IMR-90 (cell line): ENCODE results near the gene B3GALT6. TPM values are rescaled to one million over a fixed set of nuclear protein-coding genes. Genes with fewer than 3 reads are reported as not detected.
A peak's percentile ranks its signal among the peaks of the same experiment; 100 is the strongest.

Experiments used
- ATAC-seq: fragments of 200-7000 bp; cut with Tn5 transposase; 2 replicates; pipeline ENCODE4 v1.9.1; 2020; ENCODE audit warnings: low read depth, mild to moderate bottlenecking, moderate library complexity
- BruUV-seq: library from RNA; stranded (reverse); fragments of 400-500 nt; replicated peaks from 2 replicates; lab custom pipeline; 2021; lab: Mats Ljungman, UMichigan
- CTCF ChIA-PET: fragments of 300-600 bp; formaldehyde crosslinking; extraction: SDS; loops from one replicate; lab custom pipeline; 2021; ENCODE audit warnings: antibody characterized with exemption; lab: Yijun Ruan, JAX
- POLR2A ChIA-PET: fragments of 300-600 bp; sonication (Branson Sonifier 250); formaldehyde crosslinking; loops from one replicate; lab custom pipeline; 2022; ENCODE audit warnings: antibody characterized with exemption; ENCODE audit not compliant: unreplicated experiment; lab: Charles Lee
- DNase-seq: peaks from one replicate; pipeline ENCODE4 v3.0.0; 2013
- H2AFZ ChIP-seq: replicated peaks from 2 replicates; pipeline ENCODE3; 2013; ENCODE audit warnings: low read length, mild to moderate bottlenecking; ENCODE audit not compliant: poor library complexity
- H2AK5ac ChIP-seq: 2 replicates; pipeline ENCODE4 v1.6.1; 2013; ENCODE audit warnings: low read depth, low read length, inconsistent platforms
- H2AK9ac ChIP-seq: replicated peaks from 2 replicates; pipeline ENCODE3; 2013; ENCODE audit warnings: mild to moderate bottlenecking, low read depth, low read length, moderate library complexity; ENCODE audit not compliant: poor library complexity
- H2BK120ac ChIP-seq: 2 replicates; pipeline ENCODE4 v1.6.1; 2013; ENCODE audit warnings: low read depth, low read length, inconsistent platforms
- H2BK15ac ChIP-seq: 3 replicates; pipeline ENCODE4 v1.6.1; 2013; ENCODE audit warnings: low read depth, low read length, inconsistent platforms
- H2BK20ac ChIP-seq: 2 replicates; pipeline ENCODE4 v1.6.1; 2013; ENCODE audit warnings: low read depth, mild to moderate bottlenecking, inconsistent platforms, low read length, moderate library complexity
- H2BK5ac ChIP-seq: 2 replicates; pipeline ENCODE4 v1.6.1; 2013; ENCODE audit warnings: mild to moderate bottlenecking, low read depth, low read length, inconsistent platforms; ENCODE audit not compliant: poor library complexity, severe bottlenecking
- H3K14ac ChIP-seq: replicated peaks from 2 replicates; pipeline ENCODE4 v1.6.1; 2013; ENCODE audit warnings: low read depth, low read length, inconsistent platforms
- H3K18ac ChIP-seq: 2 replicates; pipeline ENCODE4 v1.6.1; 2013; ENCODE audit warnings: low read depth, low read length, control low read depth
- H3K23ac ChIP-seq: 2 replicates; pipeline ENCODE4 v1.6.1; 2013; ENCODE audit warnings: low read depth, low read length, inconsistent platforms
- H3K27ac ChIP-seq: 2 replicates; pipeline ENCODE4 v1.5.1; 2013; ENCODE audit warnings: mild to moderate bottlenecking, control low read depth, low read length; ENCODE audit not compliant: insufficient read depth
- H3K27me3 ChIP-seq: 2 replicates; pipeline ENCODE4 v1.6.1; 2013; ENCODE audit warnings: low read length; ENCODE audit not compliant: control insufficient read depth, insufficient read depth
- H3K36me3 ChIP-seq: 2 replicates; pipeline ENCODE4 v1.6.1; 2013; ENCODE audit warnings: low read length, mixed read lengths; ENCODE audit not compliant: control insufficient read depth, insufficient read depth
- H3K4ac ChIP-seq: 2 replicates; pipeline ENCODE4 v1.6.1; 2013; ENCODE audit warnings: low read depth, low read length, inconsistent platforms
- H3K4me1 ChIP-seq: 2 replicates; pipeline ENCODE4 v1.6.1; 2013; ENCODE audit warnings: low read length, mixed read lengths; ENCODE audit not compliant: control insufficient read depth, insufficient read depth
- H3K4me2 ChIP-seq: 2 replicates; pipeline ENCODE4 v1.6.1; 2013; ENCODE audit warnings: low read depth, mild to moderate bottlenecking, control low read depth, low read length, moderate library complexity
- H3K4me3 ChIP-seq: 2 replicates; pipeline ENCODE4 v1.5.1; 2013; ENCODE audit warnings: low read depth, mild to moderate bottlenecking, control low read depth, low read length, moderate library complexity; ENCODE audit not compliant: insufficient read depth
- H3K56ac ChIP-seq: 2 replicates; pipeline ENCODE4 v1.6.1; 2013; ENCODE audit warnings: low read length, inconsistent platforms; ENCODE audit not compliant: insufficient read depth; ENCODE audit errors: extremely low read depth
- H3K79me1 ChIP-seq, 2 experiments: 2 replicates each; pipeline ENCODE4 v1.6.1; 2013; ENCODE audit warnings: low read length in 2 of 2, inconsistent platforms in 1 of 2, low read depth in 1 of 2
- H3K9ac ChIP-seq: 2 replicates; pipeline ENCODE4 v1.6.1; 2013; ENCODE audit warnings: low read depth, low read length, control low read depth
- H3K9me1 ChIP-seq: 2 replicates; pipeline ENCODE4 v1.6.1; 2013; ENCODE audit warnings: low read length, inconsistent platforms; ENCODE audit not compliant: insufficient read depth
- H3K9me3 ChIP-seq: 2 replicates; pipeline ENCODE4 v1.6.1; 2013; ENCODE audit warnings: low read length; ENCODE audit not compliant: control insufficient read depth, insufficient read depth
- H4K20me1 ChIP-seq: 2 replicates; pipeline ENCODE4 v1.6.1; 2013; ENCODE audit warnings: low read length, inconsistent platforms; ENCODE audit not compliant: insufficient read depth
- H4K5ac ChIP-seq: 2 replicates; pipeline ENCODE4 v1.6.1; 2013; ENCODE audit warnings: mild to moderate bottlenecking, low read depth, low read length, control low read depth
- H4K8ac ChIP-seq, 2 experiments: 2 replicates each; pipeline ENCODE4 v1.6.1; 2013; ENCODE audit warnings: low read depth in 2 of 2, low read length in 2 of 2, control low read depth in 1 of 2, inconsistent platforms in 1 of 2
- H4K91ac ChIP-seq: 2 replicates; pipeline ENCODE4 v1.6.1; 2013; ENCODE audit warnings: low read depth, low read length, inconsistent platforms; ENCODE audit not compliant: insufficient read depth
- CEBPB ChIP-seq: IDR thresholded peaks from 2 replicates; pipeline ENCODE4 v1.6.1; 2012; ENCODE audit warnings: low read depth, low read length, improper control_type of control experiment
- CHD1 ChIP-seq: IDR thresholded peaks from 2 replicates; pipeline ENCODE4 v1.6.1; 2012; ENCODE audit warnings: low read depth, low read length, improper control_type of control experiment
- MAFK ChIP-seq: IDR thresholded peaks from 2 replicates; pipeline ENCODE4 v1.6.1; 2012; ENCODE audit warnings: low read depth, low read length, improper control_type of control experiment
- MAZ ChIP-seq: IDR thresholded peaks from 2 replicates; pipeline ENCODE4 v1.6.1; 2012; ENCODE audit warnings: low read depth, mild to moderate bottlenecking, low read length, improper control_type of control experiment, moderate library complexity, borderline replicate concordance
- RFX5 ChIP-seq: IDR thresholded peaks from 2 replicates; pipeline ENCODE4 v1.8.0; 2012; ENCODE audit warnings: low read depth, mild to moderate bottlenecking, low read length, moderate library complexity
- SMC3 ChIP-seq: fragments of 150-350 bp; IDR thresholded peaks from 2 replicates; pipeline ENCODE4 v1.6.1; 2016; ENCODE audit warnings: low read depth, mild to moderate bottlenecking, antibody characterized with exemption, low read length, moderate library complexity
- WGBS, 2 experiments: methylation state at CpG; one replicate each; pipeline versions ENCODE4 v1.1.5 to v1.1.7; 2013; ENCODE audit warnings: missing lambda C conversion rate in 2 of 2; ENCODE audit not compliant: insufficient read length in 1 of 2; ENCODE audit errors: extremely low coverage in 2 of 2; 5-methylcytosine and 5-hydroxymethylcytosine counted together
- dilution Hi-C: fragments of 300-500 bp; cut with HindIII; formaldehyde crosslinking; loops from one replicate; pipeline ENCODE4 v1.14.3; 2018; ENCODE audit warnings: low sequenced_read_pairs; ENCODE audit not compliant: unreplicated experiment
- in situ Hi-C: fragments of 300-500 bp; cut with MboI; formaldehyde crosslinking; loops from 3 replicates; pipeline ENCODE4 v1.14.3; 2019; ENCODE audit warnings: low sequenced_read_pairs, inconsistent platforms, mixed read lengths
- intact Hi-C: fragments of 100-400 bp; cut with micrococcal nuclease; formaldehyde crosslinking; loops from 2 replicates; pipeline ENCODE4 v1.10.0; 2022
- polyA plus RNA-seq, 3 experiments: library from polyadenylated mRNA; depleted of rRNA; stranded (reverse); fragments of >200 nt; gene quantifications; 2 replicates each; pipeline ENCODE4 v1.2.3, GENCODE V29; 2012; ENCODE audit warnings: low replicate concordance in 1 of 3
- total RNA-seq: library from RNA; depleted of rRNA; stranded (reverse); fragments of >200 nt; gene quantifications from 2 replicates; pipeline ENCODE4 v1.2.3, GENCODE V29; 2012

B3GALT6 gene
- total and polyA plus RNA-seq, 2 of the 4 experiments (the other 2 are of a cell fraction), result 12.2 to 23.0 TPM

- Histone ChIP-seq H2BK5ac (no peak overlapping the region), H4K8ac (no peak overlapping the region), H3K18ac (no peak overlapping the region), H3K79me1 (no peaks in the 10 kb centered on the region), H3K4me1 (peaks cover 12% of the 10 kb centered on the region), H3K9ac (no peak overlapping the region), H3K36me3 (peaks cover 4% of the 10 kb centered on the region; the same call in 1 of the 2 replicates), H2AK9ac (no peak overlapping the region), H3K4me3 (no peak overlapping the region), H3K4me2 (no peak overlapping the region), H4K5ac (no peak overlapping the region), H2AFZ (no peak overlapping the region), H3K23ac (no peak overlapping the region), H4K91ac (no peak overlapping the region), H2BK120ac (no peak overlapping the region), H3K27me3 (no peaks in the 10 kb centered on the region; the same call in 1 of the 2 replicates), H2BK15ac (no peak overlapping the region), H2AK5ac (peak overlapping the region; percentile 28; the same call in 1 of the 2 replicates), H4K20me1 (peaks cover 8% of the 10 kb centered on the region), H3K4ac (no peak overlapping the region), H3K9me1 (no peaks in the 10 kb centered on the region), H3K27ac (no peak overlapping the region), H3K9me3 (no peaks in the 10 kb centered on the region), H3K56ac (no peak overlapping the region), H3K14ac (no peak overlapping the region), H2BK20ac (no peak overlapping the region)
- in situ Hi-C loops (no loop called here), intact Hi-C loops (no loop called here), dilution Hi-C loops (no loop called here)
- CTCF ChIA-PET, result no interaction called here
- ATAC-seq, result no peak
- WGBS, 2 experiments, result 96% methylated on average over 13 of the region's 31 CpGs; no CpG with 5 or more reads in 1 of the 2 experiments
- TF ChIP-seq CHD1, result no peak
- TF ChIP-seq MAZ, result no peak
- TF ChIP-seq MAFK, result no peak
- TF ChIP-seq SMC3, result no peak
- no peak for TF ChIP-seq RFX5
- TF ChIP-seq CEBPB, result no peak
- DNase-seq, result no peak
- POLR2A ChIA-PET, result no interaction called here
- no TSS peak for BruUV-seq
Observed at GRCh38 chr1:1210726-1211540, 21.1 kb upstream of the B3GALT6 start.
